Stimulated activated CD4-positive, alpha-beta T cell treated with anti-CD3 and anti-CD28 coated beads, Interleukin-1b, Interleukin-23, amount 100 ng/mL, for 24 hours (primary cell): ENCODE data around the gene DYNLT5.
"Not testable (repeated sequence)": the region's sequence is repeated elsewhere in the genome, so short reads cannot be mapped to it uniquely, and the experiment has no call there.

Source experiments
- DNase-seq, 4 experiments: peaks; one replicate each; pipeline ENCODE4 v3.0.0-alpha.2; 2020; ENCODE audit warnings: low read depth in 4 of 4, low spot score in 1 of 4

The DYNLT5 gene

GRCh38 chr1:66787641-66788040 lies 35.4 kb downstream of the DYNLT5 start:
- no peak for DNase-seq

GRCh38 chr1:66788231-66788939 lies 36.1 kb downstream of the DYNLT5 start:
- DNase-seq: peak; percentile 22 to 44 (median 38)

GRCh38 chr1:66791621-66792610 lies 39.7 kb downstream of the DYNLT5 start:
- DNase-seq: no peak

- DNase-seq: not testable (repeated sequence)
These were observed 43.6 kb downstream of the DYNLT5 start for GRCh38 chr1:66795839-66796238.

GRCh38 chr1:66809245-66809644 lies 57.0 kb downstream of the DYNLT5 start:
- no peak for DNase-seq

GRCh38 chr1:66809736-66810326 lies 57.6 kb downstream of the DYNLT5 start:
- DNase-seq: no peak

- DNase-seq: no peak
These were observed 72.5 kb downstream of the DYNLT5 start for GRCh38 chr1:66824771-66825170.
